Uterus (tissue), 2 donors: ENCODE measurements around the gene SCML2.

Source experiments
- POLR2A ChIP-seq, 2 donors: fragments of 450-650 bp; IDR thresholded peaks; one replicate each; pipeline ENCODE4 v1.6.1; 2016; ENCODE audit warnings: antibody characterized with exemption in 2 of 2, mild to moderate bottlenecking in 1 of 2, moderate library complexity in 1 of 2
- TF ChIP-seq, protein P1 (sequence below), 4 experiments: fragments of 200-600 bp in 2 of 4; fragments of 450-650 bp in 2 of 4; sonication (generic) in 2 of 4; IDR thresholded peaks; one replicate each; pipeline ENCODE4 v1.5.1; 2016 to 2019; ENCODE audit warnings: antibody characterized with exemption in 4 of 4, mild to moderate bottlenecking in 2 of 4, moderate library complexity in 1 of 4

DNA sequence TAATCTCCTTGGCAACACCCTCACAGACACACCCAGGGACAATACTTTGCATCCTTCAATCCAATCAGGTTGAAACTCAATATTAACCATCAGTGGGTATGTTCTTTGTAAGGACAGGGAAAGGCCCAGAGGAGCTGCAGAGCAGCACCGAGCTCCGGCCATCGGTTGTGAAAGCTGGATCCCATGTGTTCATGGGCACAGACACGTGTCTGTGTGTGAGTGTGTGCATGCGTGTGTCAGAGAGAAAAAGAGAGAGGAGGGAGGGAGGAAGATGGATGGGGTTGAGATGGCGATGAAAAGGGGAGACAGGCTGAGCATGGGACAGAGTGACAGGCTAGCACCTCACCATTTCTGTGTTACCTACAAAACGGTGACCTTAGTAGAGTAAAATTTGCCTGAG, 127.0 kb downstream of the SCML2 start:
- TF ChIP-seq, protein P1, sequence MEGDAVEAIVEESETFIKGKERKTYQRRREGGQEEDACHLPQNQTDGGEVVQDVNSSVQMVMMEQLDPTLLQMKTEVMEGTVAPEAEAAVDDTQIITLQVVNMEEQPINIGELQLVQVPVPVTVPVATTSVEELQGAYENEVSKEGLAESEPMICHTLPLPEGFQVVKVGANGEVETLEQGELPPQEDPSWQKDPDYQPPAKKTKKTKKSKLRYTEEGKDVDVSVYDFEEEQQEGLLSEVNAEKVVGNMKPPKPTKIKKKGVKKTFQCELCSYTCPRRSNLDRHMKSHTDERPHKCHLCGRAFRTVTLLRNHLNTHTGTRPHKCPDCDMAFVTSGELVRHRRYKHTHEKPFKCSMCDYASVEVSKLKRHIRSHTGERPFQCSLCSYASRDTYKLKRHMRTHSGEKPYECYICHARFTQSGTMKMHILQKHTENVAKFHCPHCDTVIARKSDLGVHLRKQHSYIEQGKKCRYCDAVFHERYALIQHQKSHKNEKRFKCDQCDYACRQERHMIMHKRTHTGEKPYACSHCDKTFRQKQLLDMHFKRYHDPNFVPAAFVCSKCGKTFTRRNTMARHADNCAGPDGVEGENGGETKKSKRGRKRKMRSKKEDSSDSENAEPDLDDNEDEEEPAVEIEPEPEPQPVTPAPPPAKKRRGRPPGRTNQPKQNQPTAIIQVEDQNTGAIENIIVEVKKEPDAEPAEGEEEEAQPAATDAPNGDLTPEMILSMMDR (IDR thresholded peaks at IDR 0.05), result no peak
- TF ChIP-seq POLR2A (IDR thresholded peaks at IDR 0.05), result no peak
